HG02938 (cell line): ENCODE data around the gene ABHD1.

Experiments
- ATAC-seq: cut with Tn5 transposase; IDR thresholded peaks from one replicate; pipeline ENCODE4 v1.9.1; 2021; ENCODE audit warnings: mild to moderate bottlenecking, moderate library complexity; ENCODE audit not compliant: unreplicated experiment

ABHD1 gene

DNA sequence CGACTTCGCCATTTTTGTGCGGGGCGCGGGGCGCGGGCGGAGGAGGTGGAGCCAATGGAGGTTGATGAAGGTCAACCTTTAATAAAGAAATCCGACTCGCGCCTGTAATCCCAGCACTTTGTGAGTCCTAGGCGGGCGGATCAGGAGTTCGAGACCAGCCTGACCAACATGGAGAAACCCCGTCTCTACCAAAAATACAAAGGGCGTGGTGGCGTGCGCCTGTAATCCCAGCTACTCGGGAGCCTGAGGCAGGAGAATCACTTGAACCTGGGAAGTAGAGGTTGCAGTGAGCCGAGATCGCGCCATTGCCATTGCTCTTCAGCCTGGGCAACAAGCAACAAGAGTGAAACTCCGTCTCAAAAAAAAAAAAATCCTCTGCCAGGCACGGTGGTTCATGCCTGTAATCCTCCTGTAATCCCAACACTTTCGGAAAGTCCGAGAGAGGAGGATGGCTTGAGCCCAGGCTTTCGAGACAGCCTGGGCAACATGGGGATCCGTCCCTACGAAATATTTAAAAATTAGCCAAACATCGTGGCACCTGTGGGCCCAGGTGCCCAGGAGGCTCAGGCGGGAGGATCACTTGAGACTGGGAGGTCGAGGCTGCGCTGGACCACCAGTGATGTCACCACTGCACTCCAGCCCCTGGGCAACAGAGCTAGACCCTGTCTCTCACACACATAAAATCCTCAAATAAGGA lies 11.3 kb downstream of the ABHD1 start:
- ATAC-seq, result no peak

DNA sequence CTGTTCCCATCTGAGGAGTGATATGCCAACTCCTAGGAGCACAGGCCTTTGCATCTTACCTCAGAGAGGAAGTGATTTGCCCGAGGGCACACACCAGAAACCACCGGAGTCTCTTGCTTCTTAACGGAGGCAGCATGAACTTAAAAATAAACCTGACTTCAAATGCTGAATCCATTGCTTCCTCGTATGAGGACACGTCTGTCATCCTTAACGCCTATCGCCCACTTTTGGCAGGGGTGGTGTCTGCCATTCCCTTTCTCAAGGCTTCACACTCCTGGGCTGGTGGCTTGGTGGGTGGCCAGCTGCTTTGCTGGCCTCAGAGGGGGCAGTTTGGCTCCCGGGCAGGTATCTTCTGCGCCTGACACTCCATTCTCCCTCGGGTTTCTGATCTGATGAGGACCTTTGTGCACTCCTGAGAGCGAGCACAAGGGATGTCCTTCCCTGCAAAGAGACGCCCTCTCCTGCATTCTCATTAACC lies 11.9 kb downstream of the ABHD1 start:
- ATAC-seq, result no peak

DNA sequence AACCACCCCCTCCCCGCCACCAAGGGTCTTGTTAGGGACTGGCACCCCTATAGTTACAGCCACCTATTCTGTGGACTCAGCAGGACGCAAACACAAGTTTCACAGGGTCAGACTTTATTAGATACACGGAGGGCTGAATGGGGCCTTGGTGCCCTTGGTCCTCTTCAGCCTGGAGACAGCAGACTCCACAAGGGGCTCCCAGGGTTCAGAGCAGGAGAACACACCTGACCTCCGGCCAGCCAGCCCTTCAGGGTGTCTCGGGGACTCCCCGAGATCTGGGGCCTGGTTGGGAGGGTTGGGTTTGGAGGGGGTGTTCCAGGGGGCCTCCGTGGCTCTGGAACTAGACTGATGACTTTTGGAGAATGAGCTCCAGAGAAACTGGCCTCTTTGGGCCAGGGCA lies 13.1 kb downstream of the ABHD1 start:
- no peak for ATAC-seq

DNA sequence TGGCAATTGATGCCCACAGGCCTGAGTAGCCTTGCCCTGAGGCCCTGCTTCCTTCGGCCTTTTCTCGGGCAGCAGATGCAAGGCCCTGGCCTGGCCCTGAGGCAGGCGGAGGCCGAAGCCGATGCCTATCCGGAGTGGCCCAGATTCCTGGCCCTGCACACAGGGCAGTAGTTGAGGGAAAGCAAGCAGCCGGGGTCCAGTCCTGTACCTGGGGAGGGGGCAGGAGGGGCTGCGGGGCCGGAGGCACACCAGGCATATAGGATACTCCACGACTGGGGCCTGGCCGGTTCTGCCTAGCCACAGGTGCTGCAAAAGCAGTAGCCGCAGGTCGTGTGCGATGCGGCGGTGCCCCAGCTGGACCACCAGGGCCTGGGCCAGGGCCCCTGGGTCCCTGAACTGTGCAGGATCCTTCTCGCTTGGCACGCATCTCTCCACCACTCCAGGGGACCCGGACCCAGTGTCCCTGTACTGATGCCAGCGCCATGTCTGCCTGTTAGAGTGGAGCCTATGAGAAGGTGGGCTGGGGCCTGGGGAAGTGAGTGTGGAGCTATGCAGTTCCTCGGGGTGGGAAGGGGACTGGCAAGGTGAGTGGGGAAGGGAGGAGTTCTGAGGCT lies 13.8 kb downstream of the ABHD1 start:
- no peak for ATAC-seq

DNA sequence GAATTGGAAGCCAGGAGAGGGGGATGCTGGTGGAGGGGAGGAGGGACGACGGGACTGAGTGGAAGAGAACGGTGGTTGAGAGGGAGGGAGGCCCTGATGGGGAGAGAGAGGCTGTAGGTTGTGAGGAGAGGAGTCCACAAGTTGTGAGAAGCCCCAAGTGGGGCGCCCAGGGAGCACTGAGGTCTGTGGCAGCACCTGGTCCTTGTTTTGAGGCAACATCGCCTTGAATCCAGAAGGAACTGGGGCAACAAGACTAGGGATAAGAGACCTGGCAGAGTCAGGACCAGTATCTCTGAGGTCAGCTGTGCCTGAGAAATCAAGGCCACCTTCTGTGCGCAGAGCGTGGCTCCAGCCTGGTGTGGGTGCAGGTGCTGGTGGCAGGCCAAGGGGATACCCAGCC lies 14.5 kb downstream of the ABHD1 start:
- ATAC-seq, result no peak

DNA sequence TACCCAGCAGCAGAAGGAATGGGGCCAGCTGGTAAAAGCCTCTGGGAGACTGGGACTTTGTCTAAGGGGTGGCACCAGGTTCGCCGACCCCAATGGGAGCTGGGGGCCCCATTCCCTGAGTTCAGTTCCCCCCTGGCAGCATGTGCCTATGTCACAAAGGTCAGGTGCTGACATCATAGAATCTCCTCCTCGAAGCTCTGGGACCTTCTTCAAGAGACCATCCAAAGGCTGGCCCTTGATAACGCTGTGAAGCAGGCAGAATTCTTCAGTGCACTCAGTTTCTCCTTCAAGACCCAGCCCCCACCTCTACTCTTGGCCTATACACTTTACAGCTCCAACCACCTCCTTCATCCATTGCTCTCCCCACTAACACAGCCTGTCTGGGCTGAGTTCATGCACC lies 15.7 kb downstream of the ABHD1 start, which contains the start of gene PRR30:
Gene PRR30, minus strand, starts transcription at position 101 of the 400 bp plus-strand sequence. CDS start 1,081 bp downstream, outside the sequence.
- no peak for ATAC-seq

DNA sequence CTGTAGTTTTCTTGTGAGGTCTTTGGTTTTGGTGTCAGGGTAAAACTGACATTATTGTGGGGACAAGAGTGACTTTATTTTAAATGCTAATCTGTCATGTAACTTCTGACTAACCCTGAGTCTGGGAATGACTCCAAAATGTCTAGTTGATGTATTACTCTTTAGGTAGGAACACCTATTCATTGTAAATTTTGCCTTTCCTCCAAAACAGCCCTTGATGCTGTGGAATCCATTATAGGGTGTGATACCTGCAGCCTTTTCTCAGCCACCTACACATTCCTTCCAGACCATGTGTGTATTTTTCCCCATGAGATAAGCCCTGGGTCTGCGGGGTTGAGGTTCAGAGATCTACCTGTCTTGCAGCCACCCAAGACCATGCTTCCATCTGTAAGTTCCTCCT lies 19.7 kb downstream of the ABHD1 start:
- ATAC-seq, result no peak

DNA sequence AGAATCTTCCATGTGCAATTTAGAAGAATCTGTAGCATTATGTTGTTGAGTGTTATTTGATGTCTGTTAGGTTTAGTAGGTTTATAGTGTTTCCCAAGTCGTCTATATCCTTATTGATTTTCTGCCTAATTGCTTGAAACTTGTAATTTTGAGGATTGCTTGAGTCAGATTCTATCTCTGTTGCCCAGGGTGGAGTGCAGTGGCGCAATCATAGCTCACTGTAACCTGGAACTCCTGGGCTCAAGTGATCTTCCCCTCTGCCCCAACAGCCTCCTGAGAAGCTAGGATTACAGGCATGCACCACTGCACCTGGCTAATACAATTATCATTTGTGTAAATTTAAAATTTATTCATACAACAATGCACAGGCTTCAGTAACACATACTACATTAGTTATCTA lies 22.1 kb downstream of the ABHD1 start:
- ATAC-seq, result no peak

DNA sequence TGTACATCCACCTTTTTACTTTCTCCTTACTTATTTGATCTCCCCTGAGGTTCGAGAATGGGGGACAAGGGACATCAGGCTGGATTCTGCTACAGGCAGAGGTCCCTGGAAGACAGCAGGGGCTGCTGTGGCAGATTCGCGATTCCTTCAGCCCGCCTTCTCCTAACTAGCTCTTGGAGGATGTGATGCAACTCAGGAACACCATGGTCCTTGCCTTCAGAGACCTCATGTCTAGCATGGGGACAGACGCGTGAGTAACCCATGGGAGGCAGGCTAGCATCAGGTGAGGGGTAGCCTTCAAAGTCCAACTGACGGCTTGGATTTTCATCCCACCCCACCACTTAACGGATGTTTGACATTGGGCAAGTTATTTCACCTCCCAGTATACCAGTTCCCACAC lies 24.3 kb downstream of the ABHD1 start:
- no peak for ATAC-seq

DNA sequence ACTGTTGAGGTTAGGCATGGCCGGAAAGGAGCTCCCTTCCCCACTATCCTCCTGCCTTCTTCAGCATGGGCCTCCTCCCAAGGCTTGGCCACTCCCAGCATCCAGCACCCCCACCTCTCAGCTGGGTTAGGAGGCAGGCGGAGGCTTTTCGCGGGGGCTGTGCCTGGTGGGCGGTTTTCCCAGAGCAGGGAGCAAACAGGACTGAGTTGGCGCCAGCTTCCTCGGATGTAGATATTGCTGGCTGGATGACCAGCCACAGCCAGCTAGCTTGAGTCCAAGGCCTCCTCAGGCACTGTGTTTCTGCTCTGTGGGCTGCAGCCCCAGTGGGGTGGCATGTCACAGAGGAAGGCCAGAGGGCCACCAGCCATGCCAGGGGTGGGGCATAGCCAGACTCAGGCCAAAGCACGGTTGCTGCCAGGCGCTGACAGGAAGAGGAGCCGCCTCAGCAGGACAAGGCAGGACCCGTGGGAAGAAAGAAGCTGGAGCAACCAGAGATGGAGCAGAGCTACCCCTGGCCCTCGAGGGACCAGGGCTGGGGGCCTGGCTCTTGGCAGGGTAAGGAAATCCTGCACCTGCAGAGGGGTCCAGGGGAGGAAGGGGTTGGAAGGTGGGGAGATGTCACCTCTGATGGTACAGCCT lies 25.3 kb downstream of the ABHD1 start, which contains the start of gene TCF23:
Gene TCF23, plus strand, starts transcription at position 204 of the 639 bp plus-strand sequence. Its CDS starts 130 bp downstream, at position 334.
- ATAC-seq, result no peak

DNA sequence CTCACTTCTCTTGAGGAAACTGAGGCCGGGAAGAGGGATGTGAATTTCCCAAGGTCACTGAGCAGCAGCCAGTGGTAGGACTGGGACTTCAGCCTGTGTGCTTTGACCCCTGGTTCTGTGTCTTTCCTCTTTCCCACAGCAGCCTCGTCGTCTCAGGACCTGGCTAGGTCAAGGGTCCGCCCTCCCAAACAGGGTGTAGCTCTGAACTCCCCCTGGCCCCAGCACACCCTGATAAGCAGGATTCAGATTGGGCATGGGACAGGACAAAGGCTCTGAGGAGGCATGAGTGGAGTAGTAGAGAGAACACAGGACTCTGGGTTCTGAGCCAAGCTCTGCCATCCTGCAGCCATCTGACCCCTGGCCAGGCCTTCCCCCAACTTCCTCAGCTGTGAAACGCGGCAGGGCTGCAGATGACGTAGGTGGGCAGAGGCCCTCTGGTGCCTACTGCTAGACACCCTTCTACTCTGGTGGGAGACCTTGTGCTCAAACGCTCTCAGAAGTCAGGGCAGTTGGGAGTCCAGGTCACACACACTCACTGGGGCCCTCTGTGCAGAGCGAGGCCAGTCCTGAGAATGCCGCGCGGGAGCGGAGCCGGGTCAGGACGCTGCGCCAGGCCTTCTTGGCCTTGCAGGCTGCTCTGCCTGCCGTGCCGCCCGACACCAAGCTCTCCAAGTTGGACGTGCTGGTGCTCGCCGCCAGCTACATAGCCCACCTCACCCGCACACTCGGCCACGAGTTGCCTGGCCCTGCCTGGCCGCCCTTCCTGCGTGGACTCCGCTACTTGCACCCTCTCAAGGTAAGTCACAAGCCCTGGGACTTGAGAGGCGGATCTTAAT lies 26.2 kb downstream of the ABHD1 start:
- ATAC-seq, result no peak

DNA sequence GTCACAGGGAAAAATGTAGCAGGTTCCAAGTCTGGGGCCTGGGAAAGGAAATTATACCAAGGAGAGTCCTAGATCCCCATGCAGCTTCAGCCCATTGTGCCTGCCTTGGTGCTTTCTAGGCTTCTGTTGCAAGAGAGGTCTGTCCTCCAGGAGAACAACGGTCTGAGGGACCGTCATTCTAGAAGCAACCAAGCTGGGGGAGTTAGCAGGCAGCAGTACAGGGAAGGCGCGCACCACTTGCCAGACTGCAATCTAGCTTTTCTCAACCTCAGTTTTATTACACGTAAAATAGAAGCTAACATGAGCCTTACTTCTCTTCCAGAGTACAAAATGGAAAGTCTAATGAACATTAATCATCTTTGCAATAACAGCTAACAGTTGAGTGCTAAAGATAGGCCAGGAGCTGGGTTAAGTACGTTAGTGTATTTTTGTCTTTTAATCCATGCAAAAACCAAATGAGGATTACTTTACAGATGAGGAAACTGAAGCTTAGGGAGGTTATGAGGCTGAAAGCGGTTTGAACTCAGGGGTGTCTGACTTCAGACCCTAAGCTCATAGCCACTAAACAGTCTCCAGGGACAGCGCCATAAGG lies 27.1 kb downstream of the ABHD1 start:
- ATAC-seq, result no peak

DNA sequence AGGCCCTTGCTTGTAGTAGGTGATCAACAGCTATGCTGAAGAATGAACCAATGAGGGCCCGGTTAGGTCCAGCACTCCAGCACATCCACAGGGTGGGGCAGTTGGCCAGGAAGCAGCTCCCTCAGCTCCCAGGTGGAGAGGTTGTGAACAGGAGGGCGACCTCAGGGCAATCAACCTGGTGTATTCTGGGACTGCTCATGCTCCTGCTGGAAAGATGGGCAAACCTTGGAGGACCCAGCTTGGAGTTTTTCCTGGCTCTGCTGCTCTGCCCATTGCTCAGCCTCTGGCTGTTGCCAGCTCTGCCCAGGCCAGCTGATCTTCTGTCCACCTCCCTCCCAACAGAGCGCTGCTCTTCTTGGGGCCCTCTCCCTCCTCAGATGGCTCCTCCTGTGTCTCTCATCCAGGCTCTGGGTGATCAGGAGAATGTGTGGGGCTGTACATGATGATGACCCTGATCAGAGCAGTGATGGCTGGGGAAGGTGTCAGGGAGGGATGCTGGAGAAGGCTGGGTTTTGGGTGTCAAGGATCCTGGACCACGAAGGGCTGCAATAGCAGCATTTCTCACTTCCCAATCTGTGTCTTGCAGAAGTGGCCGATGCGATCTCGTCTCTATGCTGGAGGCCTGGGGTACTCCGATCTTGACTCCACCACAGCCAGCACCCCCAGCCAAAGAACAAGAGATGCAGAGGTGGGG lies 28.6 kb downstream of the ABHD1 start:
- ATAC-seq, result no peak

DNA sequence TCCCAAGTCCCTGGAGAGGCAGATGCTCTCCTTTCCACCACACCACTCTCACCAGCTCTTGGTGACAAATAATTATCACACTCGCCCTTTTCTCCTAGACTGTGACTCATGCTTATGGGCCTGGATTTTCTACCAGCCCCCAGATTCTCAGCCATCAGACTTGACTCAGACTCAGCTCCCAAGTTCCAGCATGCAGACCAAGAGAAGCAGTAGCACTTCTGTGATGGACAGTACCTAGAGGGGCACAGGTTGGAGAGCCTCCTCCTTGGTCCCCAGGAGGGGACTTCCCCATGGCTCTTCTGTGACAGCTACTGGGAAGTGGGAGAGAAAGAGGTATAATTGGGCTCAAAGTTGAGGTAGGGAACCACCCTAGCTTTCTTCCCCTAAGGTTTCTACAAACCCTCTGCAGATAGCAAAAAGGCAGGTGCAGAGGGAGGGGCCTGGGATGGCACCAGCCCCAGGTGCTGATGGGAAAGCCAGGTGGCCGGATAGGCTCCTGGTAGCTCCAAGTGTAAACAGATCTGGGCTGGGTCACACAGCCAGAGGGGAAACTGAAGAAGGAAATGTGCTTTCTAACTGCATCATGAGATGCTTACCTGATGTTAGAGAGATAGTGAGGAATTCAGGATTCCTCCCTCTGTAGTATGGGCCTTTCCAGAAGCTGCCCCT lies 29.3 kb downstream of the ABHD1 start:
- ATAC-seq, result no peak

DNA sequence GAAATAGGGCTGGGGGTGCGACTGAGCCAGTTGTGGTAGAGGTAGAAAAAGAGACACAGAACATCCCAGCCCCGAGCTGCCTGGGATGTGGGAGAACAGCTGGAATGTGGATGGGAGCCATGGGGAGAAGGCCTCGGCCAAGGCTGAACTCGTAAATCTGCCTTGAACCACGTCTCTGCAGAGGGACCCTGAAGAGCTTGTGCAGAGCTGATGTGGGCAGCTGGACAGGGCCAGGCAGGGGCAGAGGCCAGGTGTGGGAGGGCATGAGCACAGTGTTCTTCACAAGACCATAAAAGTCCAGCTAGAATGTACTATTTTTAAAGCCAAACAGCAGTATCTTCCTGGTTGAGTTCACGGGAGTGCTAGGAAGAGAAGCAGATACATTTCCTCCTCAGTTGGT lies 30.9 kb downstream of the ABHD1 start:
- no peak for ATAC-seq

DNA sequence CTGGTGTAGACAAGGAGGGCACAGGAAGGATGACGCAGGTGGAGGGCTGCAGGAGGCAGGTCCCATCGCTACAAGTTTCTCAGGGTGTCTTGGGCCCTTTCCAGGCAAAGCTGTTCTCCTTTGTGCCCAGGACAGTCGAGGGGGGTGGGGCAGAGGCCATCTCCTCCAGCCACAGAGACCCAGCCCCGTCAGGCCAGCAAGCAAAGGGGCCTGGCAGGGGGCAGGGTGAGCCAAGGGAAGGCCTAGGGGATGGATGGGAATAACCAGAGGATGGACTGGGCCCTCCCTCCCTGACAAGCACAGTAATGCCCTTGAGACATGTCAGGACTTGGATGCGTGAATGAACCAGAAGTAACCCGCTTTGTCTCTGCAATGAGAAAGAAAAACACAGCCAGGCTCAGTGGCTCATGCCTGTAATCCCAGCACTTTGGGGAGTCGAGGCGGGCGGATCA lies 31.5 kb downstream of the ABHD1 start:
- ATAC-seq, result no peak

DNA sequence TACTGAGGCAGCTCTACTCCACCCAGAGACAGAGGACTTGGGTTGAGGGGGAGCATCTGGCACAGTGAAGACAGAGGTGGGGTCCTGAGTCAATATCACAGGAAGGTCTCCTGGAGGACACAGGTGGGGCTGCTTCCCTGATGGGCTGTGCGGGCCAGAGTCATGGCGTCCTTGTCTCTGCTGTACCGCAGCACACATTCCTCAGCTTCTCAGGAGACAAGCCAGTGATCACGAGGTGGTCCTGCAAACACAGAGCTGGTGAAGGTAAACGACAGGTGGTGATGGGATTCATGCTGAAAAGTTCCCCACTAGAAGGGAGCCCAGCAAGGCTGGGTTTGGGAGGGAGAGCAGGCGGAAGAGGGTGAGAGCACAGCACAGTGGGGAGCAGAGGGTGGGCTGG lies 34.9 kb downstream of the ABHD1 start:
- no peak for ATAC-seq

DNA sequence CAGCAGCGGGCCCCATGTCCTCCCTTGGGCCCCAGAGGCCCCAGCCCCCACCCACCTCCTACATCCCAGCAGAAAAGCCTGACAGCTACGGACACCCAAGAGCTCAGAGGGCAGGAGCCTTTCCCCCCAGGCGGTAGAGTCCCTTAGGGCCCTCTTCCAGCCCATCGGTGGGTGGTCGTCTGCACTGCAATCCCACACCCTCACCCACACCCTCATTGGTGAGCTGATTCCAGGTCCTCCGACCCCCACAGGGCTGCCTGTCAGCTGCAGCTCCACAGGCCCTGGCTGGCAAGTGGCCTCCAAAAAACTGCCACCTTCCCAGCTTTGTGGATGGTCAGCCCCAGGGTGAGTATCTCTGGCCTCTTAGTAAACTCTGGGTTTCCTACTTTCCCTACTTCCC lies 35.7 kb downstream of the ABHD1 start:
- no peak for ATAC-seq

DNA sequence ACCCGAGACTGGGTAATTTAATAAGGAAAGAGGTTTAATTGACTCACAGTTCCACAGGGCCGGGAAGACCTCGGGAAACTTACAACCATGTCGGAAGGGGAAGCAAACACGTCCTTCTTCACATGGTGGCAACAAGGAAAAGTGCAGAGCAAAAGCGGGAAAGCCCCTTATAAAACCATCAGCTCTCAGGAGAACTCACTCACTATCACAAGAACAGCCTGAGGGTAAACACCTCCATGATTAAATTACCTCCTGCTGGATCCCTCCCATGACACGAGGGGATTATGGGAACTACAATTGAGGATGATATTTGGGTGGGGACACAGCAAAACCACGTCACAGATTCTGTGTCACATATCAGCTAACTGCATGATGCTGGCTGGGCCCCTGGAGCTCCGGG lies 36.6 kb downstream of the ABHD1 start:
- ATAC-seq, result no peak
